ENCODE data around the gene SMG6. TPM values are rescaled to one million over a fixed set of nuclear protein-coding genes. Genes with fewer than 3 reads are reported as not detected.

SMG6 gene
- total and polyA plus RNA-seq, 2 donors (not counting 3 experiments of a cell fraction or from before 2014, with no cell fraction given): 40.1 to 42.2 TPM

DNA sequence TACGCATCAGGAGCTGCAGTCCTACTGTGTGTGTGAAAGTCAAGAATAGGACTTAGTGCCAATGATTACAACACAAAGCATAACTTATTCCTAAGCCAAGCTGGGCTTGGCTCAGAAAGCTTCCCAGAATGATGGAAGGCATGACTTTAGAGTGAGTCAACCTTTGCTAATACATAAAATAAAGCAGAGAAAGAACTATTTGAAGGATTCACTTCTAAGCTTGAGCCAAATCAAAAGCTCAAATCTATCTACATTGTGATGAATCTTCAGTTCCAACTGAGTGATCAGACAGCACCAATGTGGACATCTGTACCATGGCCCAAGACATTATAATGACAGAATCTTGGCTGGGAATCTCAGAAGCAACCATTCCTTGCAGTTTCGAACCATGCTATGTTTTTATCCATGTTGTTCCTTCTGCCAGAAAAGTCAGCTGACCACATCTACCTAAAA is 41.4 kb downstream of the SMG6 start:
- DNase-seq (ENCODE audit: low read depth, low spot score) (no peak), FAIRE-seq (peak; percentile 48)
- peaks cover 2 to 3% of the 10 kb centered on the region in 2 experiments for H3K36me3 ChIP-seq (ENCODE audit: control insufficient read depth in 2 of 2, extremely low read depth in 1 of 2, insufficient read depth in 2 of 2, low read length in 2 of 2)
- no peaks in the 10 kb centered on the region for H3K9me1 ChIP-seq (replicated peaks; ENCODE audit: control insufficient read depth, extremely low read depth, insufficient read depth, low read length)
- H3K4me3 ChIP-seq (replicated peaks in 1 of 3; ENCODE audit: insufficient read depth in 1 of 3, low read depth in 1 of 3, low read length in 3 of 3): no peak overlapping the region
- no peak for TF ChIP-seq POLR2A (IDR thresholded peaks at IDR 0.05; ENCODE audit: low read depth, low read length)
- BruUV-seq (replicated peaks): no TSS peak
- H2AFZ ChIP-seq (ENCODE audit: low read depth, low read length): no peak overlapping the region
- no peaks in the 10 kb centered on the region for H3K27me3 ChIP-seq (ENCODE audit: control insufficient read depth in 2 of 2, insufficient read depth in 2 of 2, low read length in 2 of 2)
- H3K79me2 ChIP-seq (ENCODE audit: control insufficient read depth, insufficient read depth, low read length): peaks cover 2% of the 10 kb centered on the region
- no peak overlapping the region for H3K9ac ChIP-seq (replicated peaks; ENCODE audit: extremely low read depth, insufficient read depth, low read length)
- intact Hi-C loops (cut with micrococcal nuclease): no loop called here
- no peak overlapping the region for H3K4me2 ChIP-seq (ENCODE audit: insufficient read depth, low read length)
- H3K9me3 ChIP-seq (replicated peaks; ENCODE audit: control insufficient read depth, insufficient read depth, low read length): no peaks in the 10 kb centered on the region
- H3K4me1 ChIP-seq (ENCODE audit: control insufficient read depth, extremely low read depth, insufficient read depth, low read length): no peaks in the 10 kb centered on the region
- ChIA-PET CTCF (interaction anchor here (1.0 to 1.1 kb wide), 2 partner anchors 13 to 208 kb away, joined by 3 to 4 read pairs; no protein-coding TSS in a partner anchor), POLR2A (interaction anchor here (0.7 kb wide), 1 partner anchor 106 kb away, joined by 3 read pairs; no protein-coding TSS in a partner anchor)
- H3K27ac ChIP-seq (ENCODE audit: insufficient read depth, low read depth, low read length): no peak overlapping the region
- dilution Hi-C loops (cut with MboI; ENCODE audit: extremely low pct_ligation_motif_present, low sequenced_read_pairs): no loop called here
- no peaks in the 10 kb centered on the region for H4K20me1 ChIP-seq (replicated peaks; ENCODE audit: control insufficient read depth, extremely low read depth, insufficient read depth, low read length)

DNA sequence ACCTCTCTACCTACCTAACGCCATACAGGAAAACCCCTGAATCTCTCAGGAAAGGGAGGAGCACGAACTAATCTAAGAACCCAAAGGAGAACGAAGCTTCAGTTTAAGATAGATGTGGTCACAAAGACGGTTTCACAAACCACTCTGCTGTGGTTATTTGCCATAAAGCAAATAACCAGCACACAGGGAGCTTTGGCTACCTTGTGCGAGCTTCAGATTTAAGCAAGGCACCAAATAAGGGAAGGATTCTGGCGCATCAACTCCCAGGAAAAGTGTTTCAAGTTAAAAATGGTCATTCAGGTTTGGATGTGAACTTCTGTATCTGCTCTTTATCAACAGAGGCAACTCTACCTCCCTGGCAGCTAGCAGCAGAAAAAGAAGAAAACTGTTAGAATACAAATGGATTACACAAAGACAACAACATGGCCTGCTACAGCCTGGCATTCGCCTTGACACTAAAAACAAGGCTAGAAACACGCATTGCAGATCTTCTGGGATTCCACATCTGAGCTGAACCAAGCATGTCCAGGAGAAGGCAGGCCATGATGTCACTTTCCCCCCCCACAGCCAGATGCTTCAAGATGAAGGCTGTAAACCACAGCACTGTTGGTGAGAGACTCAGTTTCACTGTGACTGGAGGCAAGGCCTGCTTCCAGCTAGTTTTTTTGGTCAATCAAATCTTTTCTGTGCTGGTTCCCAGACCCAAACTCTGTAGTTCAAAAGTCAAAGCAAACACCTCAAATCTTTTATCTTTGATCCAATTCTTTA is 43.6 kb downstream of the SMG6 start:
- intact Hi-C loops (cut with micrococcal nuclease) (no loop called here), dilution Hi-C loops (cut with MboI; ENCODE audit: extremely low pct_ligation_motif_present, low sequenced_read_pairs) (no loop called here)
- TF ChIP-seq, protein P1, sequence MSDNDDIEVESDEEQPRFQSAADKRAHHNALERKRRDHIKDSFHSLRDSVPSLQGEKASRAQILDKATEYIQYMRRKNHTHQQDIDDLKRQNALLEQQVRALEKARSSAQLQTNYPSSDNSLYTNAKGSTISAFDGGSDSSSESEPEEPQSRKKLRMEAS (IDR thresholded peaks at IDR 0.05; ENCODE audit: insufficient read depth, insufficient read length): no peak
- no peak for TF ChIP-seq POLR2AphosphoS5 (IDR thresholded peaks at IDR 0.05; ENCODE audit: insufficient read depth, low read depth, low read length)
- no peak for TF ChIP-seq POLR2A (IDR thresholded peaks at IDR 0.05; ENCODE audit: low read depth, low read length)
- no peak for TF ChIP-seq FOS (IDR thresholded peaks at IDR 0.05; ENCODE audit: borderline replicate concordance, insufficient read depth, low read length)
- no peak for TF ChIP-seq JUN (IDR thresholded peaks at IDR 0.05; ENCODE audit: borderline replicate concordance, insufficient read depth, insufficient read length, low read depth)
- TF ChIP-seq MYC (IDR thresholded peaks at IDR 0.05; ENCODE audit: low read depth, low read length): no peak
- no peak for TF ChIP-seq EZH2 (IDR thresholded peaks at IDR 0.05; ENCODE audit: borderline replicate concordance, low read depth, low read length, severe bottlenecking)
- no peak for TF ChIP-seq GATA2 (IDR thresholded peaks at IDR 0.05; ENCODE audit: insufficient read depth, insufficient read length, low read depth, low read length)
- TF ChIP-seq, protein P2, sequence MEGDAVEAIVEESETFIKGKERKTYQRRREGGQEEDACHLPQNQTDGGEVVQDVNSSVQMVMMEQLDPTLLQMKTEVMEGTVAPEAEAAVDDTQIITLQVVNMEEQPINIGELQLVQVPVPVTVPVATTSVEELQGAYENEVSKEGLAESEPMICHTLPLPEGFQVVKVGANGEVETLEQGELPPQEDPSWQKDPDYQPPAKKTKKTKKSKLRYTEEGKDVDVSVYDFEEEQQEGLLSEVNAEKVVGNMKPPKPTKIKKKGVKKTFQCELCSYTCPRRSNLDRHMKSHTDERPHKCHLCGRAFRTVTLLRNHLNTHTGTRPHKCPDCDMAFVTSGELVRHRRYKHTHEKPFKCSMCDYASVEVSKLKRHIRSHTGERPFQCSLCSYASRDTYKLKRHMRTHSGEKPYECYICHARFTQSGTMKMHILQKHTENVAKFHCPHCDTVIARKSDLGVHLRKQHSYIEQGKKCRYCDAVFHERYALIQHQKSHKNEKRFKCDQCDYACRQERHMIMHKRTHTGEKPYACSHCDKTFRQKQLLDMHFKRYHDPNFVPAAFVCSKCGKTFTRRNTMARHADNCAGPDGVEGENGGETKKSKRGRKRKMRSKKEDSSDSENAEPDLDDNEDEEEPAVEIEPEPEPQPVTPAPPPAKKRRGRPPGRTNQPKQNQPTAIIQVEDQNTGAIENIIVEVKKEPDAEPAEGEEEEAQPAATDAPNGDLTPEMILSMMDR (IDR thresholded peaks at IDR 0.05; ENCODE audit: extremely low read depth in 1 of 2, insufficient read depth in 1 of 2, low read depth in 1 of 2, low read length in 2 of 2): no peak
- CTCF ChIA-PET: interaction anchor here (0.6 to 0.9 kb wide), 3 partner anchors 10 to 556 kb away, joined by 3 to 4 read pairs (median 3); no protein-coding TSS in a partner anchor
- no peak overlapping the region for H2AFZ ChIP-seq (ENCODE audit: low read depth, low read length)
- POLR2A ChIA-PET: no interaction called here
- no peaks in the 10 kb centered on the region for H4K20me1 ChIP-seq (replicated peaks; ENCODE audit: control insufficient read depth, extremely low read depth, insufficient read depth, low read length)
- no peak overlapping the region for H3K27ac ChIP-seq (ENCODE audit: insufficient read depth, low read depth, low read length)
- H3K4me3 ChIP-seq (replicated peaks in 1 of 3; ENCODE audit: insufficient read depth in 1 of 3, low read depth in 1 of 3, low read length in 3 of 3): no peak overlapping the region
- FAIRE-seq (no peak), DNase-seq (ENCODE audit: low read depth, low spot score) (no peak)
- H3K9me3 ChIP-seq (replicated peaks; ENCODE audit: control insufficient read depth, insufficient read depth, low read length): no peaks in the 10 kb centered on the region
- H3K9ac ChIP-seq (replicated peaks; ENCODE audit: extremely low read depth, insufficient read depth, low read length): no peak overlapping the region
- H3K4me1 ChIP-seq (ENCODE audit: control insufficient read depth, extremely low read depth, insufficient read depth, low read length): no peaks in the 10 kb centered on the region
- H3K4me2 ChIP-seq (ENCODE audit: insufficient read depth, low read length): no peak overlapping the region
- H3K9me1 ChIP-seq (replicated peaks; ENCODE audit: control insufficient read depth, extremely low read depth, insufficient read depth, low read length): no peaks in the 10 kb centered on the region
- H3K79me2 ChIP-seq (ENCODE audit: control insufficient read depth, insufficient read depth, low read length): peaks cover 2% of the 10 kb centered on the region
- H3K36me3 ChIP-seq (ENCODE audit: control insufficient read depth in 2 of 2, extremely low read depth in 1 of 2, insufficient read depth in 2 of 2, low read length in 2 of 2): peaks cover 0 to 2% of the 10 kb centered on the region in 2 experiments
- no TSS peak for BruUV-seq (replicated peaks)
- H3K27me3 ChIP-seq (ENCODE audit: control insufficient read depth in 2 of 2, insufficient read depth in 2 of 2, low read length in 2 of 2): no peaks in the 10 kb centered on the region
